ENCODE results near the gene TLR3. TPM values are rescaled to one million over a fixed set of nuclear protein-coding genes. Genes with fewer than 3 reads are reported as not detected.
"Not testable (repeated sequence)": the region's sequence is repeated elsewhere in the genome, so short reads cannot be mapped to it uniquely, and the experiment has no call there.

TLR3 gene
- total RNA-seq, 1 donor from 2014 or later: 0.41 TPM

DNA sequence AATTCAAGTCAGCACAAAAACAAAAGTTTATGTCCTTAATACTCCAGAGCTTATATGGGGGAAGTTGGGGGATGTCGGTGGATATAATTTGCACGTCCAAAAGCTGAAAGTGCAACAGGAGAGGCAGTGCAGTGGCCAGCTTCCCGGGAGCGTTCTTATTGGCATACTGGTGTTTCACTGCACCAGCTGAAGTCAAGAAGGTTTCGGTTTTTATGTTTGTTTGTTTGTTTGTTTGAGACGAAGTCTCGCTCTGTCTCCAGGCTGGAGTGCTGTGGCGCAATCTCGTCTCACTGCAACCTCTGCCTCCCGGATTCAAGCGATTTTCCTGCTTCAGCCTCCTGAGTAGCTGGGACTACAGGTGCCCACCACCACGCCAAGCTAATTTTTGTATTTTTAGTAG is 28.6 kb upstream of the TLR3 start:
- DNase-seq (ENCODE audit: low spot score in 2 of 2) (no peak), FAIRE-seq (no peak)

DNA sequence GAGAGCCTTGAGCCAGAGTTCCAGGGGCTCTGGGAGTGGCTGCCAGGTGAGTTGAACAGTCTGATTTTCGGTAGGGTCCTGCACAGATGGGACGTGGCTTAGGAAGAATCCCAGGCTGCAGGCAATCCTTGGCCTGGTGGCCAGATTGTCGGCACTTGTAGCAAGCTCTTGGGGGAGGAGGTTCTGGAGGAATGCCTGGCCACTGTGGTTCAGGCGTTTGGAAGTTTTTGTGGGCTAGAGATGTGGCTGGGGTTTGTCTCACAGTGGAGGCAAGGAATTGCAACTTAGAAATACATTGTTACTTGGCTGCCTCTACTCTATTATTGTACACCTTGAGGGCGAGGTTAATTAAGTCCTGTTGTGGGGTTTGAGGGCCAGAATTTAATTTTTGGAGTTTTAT is 21.5 kb upstream of the TLR3 start:
- not testable (repeated sequence) for DNase-seq (ENCODE audit: low spot score in 2 of 2)

DNA sequence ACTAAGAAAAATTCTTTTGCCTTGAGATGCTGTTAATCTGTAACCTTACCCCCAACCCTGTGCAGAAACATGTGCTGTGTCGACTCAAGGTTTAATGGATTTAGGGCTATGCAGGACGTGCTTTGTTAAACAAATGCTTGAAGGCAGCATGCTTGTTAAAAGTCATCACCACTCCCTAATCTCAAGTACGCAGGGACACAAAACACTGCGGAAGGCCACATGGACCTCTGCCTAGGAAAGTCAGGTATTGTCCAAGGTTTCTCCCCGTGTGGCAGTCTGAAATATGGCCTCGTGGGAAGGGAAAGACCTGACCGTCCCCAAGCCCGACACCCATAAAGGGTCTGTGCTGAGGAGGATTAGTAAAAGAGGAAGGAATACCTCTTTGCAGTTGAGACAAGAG is 18.8 kb upstream of the TLR3 start:
- not testable (repeated sequence) for FAIRE-seq

More for the DNA sequence above, 21.5 kb upstream of the TLR3 start:
- not testable (repeated sequence) for FAIRE-seq

DNA sequence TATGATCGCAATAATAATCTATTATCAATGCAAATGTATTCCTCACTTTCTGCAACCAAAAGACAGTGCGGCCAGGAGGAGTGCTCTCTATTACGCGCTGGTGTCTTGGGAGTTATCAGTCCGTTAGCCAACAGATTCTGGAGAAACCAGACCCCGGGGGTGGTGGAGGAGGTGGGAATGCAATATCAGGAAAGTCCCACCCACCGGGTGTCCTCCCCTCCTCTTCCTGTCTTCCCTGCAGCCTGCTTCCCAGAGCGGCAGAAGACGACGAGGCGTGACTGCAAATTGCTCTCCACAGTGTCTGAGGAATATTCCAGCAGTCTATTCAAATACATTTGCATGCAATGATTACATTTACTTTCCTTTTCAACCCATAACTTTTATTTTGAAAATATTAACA is 17.9 kb upstream of the TLR3 start:
- FAIRE-seq: no peak
- DNase-seq (ENCODE audit: low spot score in 2 of 2): no peak

More for the DNA sequence above, 18.8 kb upstream of the TLR3 start:
- DNase-seq (ENCODE audit: low spot score in 2 of 2): not testable (repeated sequence)

DNA sequence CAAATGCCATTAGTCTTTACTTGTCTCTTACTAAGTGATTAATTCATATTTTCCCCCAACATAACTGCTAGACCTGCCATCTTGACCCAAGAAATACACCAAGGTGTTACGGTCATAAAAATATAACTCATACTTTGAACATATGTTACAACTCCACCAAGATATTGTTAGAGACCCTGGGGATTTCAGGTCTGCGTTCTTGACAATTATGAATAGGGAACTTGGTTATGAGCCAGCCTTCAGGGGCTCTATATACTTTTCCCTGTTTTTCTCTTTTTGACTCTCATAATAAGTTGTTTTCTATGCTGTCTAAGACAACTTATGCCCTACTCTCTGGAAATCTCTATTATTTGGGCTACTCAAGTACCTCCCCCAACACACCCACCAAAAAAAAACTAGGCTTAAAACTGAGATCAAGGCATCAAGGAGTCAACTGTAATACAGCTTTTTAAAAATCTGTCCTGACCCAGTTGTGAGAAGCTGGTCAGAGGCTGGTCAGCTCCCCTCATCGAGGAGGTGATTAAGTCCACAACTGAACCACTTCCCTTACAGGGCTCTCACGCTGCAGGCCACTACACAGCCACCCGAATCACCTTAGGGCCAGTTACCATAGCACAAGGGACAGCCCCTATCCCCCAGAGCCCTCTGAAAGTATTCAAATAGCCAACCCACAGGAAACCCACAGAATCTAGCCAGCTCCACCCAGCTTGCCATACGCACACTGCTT is 10.5 kb upstream of the TLR3 start:
- DNase-seq (ENCODE audit: low spot score in 2 of 2): no peak
- FAIRE-seq: no peak

DNA sequence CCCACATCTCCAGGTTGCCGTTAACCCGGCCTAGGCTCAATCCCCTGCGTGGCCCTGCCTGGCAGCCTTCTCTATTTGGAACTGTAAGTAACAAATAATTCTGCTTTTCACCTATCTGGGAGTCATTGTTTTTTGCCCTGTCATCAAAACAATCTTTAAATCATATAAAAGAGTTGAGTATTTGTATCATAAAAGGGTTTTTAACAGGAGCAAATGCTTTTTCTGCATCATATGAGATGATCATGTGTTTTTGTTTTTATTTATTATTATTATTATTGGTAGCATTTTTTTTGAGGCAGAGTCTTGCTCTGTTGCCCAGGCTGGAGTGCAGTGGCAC is 10.0 kb upstream of the TLR3 start:
- FAIRE-seq (no peak), DNase-seq (ENCODE audit: low spot score in 2 of 2) (no peak)

DNA sequence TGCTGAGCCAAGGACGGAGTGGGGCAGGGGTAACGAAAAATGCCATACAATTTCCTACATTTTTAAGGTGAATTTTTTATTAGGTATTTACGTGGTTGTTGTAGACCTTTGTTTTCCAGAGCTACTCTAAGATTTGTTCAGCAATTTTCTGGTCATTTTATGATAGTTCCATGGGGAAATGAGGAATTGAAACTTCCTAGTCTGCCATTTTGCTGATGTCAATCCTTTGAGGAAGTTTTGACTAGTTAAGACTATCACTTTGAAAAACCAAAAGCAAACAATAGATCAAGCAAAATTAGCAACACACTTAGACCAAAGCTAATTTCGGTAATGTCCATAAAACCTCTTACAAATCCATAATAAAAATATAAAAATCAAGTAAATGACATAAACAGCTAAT is 7.0 kb upstream of the TLR3 start:
- DNase-seq (ENCODE audit: low spot score in 2 of 2): no peak
- no peak for FAIRE-seq

DNA sequence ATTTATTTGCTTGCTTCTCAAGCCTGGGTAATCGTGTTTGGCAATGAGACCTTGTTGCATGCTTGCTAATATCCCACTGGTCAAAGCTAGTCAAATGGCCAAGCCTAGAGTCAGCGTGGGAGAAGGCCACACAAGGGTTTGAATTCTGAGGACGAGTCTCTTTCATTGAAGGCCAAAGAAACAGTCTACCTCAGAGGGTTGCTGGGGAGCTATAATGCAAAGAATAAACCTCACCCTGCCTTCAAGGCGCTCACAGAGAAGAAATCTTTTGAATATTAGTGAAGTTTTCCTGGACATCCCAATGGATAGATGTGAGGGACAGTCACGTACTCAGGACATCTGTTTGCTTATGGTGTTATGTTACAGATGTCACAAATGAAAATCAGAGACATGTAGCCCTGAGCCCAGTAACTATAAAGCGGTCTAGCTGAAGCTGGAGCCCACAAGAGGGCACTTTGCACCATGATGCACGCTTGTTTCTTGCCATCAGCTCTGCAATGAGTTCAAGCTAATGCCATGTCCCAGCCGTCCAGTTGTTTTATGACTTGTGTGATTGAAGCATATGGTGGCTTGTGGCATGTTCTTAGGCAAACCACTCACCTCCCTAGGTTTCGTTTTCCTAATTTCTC is 1.1 kb upstream of the TLR3 start:
- FAIRE-seq (peak; percentile 28), DNase-seq (ENCODE audit: low spot score in 2 of 2) (no peak)

DNA sequence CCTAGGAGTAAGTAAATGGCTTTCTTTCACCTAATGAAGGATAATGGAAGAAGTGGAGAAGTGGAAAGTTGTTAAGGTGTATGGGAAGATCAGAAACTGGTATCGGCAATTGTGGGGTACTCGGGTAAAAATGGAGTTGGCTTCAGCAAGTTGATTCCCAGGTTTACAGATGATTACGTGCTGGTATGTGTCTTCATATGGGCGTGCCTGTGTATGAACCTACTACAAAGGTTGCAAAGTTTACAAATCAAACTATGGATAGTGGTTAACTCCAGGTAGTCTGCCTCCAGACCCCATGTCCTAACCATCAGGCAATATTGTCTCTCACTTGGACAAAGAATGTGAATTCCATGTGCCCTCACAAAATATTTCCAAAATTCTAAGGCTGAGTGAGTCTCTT is 773 bp downstream of the TLR3 start:
- DNase-seq (ENCODE audit: low spot score in 2 of 2): no peak
- no peak for FAIRE-seq

DNA sequence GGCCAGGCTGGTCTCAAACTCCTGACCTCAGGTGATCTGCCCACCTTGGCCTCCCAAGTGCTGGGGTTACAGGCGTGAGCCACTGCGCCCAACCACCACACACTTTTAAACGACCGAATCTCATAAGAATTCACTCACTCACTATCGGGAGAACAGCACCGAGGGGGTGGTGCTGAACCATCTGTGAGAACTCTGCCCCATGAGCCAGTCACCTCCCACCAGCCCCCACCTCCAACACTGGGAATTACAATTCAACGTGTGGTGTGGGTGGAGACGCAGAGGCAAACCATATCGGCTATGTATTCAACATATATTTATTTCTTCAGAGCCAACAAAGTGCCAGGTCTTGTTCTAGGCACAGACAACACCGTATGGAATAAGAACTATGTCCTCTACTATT is 3.6 kb downstream of the TLR3 start:
- DNase-seq (ENCODE audit: low spot score in 2 of 2) (no peak), FAIRE-seq (no peak)

DNA sequence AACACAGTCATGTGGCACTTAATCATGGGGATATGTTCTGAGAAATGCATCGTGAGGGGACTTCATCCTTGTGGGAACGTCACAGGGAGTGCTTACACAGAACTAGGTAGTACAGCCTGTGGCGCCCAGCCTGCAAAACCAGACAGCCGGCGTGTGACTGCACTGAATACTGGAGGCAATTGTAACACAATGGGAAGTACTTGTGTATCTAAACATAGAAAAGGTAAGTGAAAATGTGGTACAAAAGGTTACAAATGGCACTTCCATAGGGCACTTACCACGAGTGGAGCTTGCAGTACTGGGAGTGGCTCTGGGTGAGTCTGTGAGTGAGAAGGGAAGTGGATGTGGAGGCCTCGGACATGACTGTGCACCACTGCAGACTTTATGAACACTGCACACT is 5.2 kb downstream of the TLR3 start:
- FAIRE-seq (no peak), DNase-seq (ENCODE audit: low spot score in 2 of 2) (no peak)

DNA sequence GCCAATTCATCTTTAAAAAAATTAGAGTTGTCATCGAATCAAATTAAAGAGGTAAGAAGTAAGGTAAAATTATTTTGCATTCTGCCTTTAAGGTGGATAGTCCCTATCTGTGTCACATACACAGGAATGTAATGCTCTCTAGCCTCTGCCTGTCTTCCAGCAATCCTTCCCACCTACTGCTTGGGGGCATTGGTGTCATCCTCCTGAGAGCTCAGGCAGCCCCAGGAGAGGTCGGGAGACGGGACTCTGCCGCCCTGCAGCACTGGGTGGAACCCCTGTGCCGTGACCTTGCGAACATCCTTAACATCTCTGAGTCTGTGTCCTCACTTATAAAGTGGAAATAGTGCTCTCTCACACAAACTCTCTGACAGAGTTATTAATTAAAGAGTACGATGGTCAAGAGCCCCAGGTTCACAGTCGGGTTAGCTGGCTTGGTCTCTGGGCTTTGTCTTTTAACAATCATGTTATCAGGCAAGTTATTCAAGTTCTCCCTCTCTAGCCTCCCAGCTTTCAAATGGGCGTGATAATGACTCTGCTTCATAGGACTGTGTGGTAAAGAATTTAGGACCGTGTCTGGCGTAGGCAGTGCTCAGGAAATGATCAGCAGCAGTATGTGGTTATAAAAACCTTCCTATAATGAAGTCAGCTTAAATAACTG is 10.2 kb downstream of the TLR3 start:
- no peak for FAIRE-seq
- no peak for DNase-seq (ENCODE audit: low spot score in 2 of 2)

DNA sequence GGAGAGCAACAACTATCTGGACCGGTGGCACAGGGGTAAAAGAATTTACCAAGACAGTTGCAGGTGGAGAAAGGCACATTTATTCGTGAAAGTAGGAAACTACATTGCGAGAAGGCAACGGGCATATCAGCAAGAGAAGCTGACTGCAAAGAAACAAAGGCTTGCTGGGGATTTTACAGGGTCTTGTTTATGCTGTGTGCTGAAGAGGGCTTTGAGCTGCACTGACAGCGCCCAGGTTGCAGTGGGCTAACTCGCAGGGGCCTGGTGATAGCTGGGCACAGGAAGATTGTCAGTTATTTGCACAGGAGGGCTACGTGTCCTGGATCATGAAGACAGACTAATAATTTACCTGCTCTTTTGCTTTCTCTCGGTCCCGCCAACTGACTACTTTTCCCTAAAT is 10.7 kb downstream of the TLR3 start:
- no peak for FAIRE-seq
- no peak for DNase-seq (ENCODE audit: low spot score in 2 of 2)

DNA sequence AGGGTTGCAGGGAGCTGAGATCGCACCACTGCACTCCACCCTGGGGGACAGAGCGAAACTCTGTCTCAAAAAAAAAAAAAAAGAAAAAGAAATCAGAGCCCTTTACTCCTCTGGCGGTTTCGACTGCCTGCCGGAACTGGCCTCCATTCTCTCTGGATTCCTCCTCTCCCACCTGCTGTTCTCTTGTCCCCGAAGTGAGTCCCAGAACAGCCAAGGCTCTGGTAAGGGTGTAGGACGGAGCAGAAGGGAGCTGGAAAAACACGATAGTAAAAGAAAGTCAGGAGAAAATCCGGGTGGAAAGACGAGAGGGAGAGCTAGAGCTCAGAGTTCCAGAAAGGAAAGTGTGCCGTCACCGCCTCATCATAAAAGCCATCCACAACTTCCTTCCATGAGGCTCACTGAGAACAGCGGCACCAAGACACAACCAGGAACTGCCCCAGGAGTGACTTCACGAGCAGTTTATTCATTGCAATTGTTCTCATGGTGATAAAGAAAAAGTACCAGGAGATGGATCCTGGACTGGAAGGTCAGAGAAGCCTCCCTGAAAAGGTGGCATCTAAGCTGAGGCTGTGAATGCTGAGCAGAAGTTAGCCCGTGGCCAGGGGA is 12.3 kb downstream of the TLR3 start:
- DNase-seq (ENCODE audit: low spot score in 2 of 2): no peak
- FAIRE-seq: no peak

DNA sequence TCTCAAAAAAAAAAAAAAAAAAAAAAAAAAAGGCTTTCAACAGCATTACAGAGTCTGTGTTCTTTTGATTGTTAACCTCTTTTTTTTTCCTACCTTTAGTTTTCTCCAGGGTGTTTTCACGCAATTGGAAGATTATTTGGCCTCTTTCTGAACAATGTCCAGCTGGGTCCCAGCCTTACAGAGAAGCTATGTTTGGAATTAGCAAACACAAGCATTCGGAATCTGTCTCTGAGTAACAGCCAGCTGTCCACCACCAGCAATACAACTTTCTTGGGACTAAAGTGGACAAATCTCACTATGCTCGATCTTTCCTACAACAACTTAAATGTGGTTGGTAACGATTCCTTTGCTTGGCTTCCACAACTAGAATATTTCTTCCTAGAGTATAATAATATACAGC is 13.3 kb downstream of the TLR3 start:
- DNase-seq (ENCODE audit: low spot score in 2 of 2) (no peak), FAIRE-seq (no peak)

DNA sequence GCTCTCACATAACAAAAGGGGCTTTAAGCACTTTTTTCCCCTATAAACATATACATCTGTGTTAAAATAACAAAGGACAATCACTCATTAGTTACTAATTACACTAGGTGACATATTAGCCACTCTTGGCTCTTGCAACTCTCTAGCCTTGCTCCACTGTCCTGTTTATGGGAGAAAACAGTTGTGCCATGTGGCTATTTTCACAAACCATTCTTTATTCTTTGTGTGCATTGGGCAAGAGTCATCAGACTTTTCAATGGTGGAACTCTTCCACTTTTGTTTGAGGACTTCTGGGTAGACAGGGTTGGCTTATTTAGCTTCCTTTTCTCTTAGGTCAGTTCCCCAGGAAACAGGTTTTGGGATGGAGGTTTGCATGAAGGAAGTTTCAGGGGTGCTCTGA is 19.6 kb downstream of the TLR3 start:
- FAIRE-seq: no peak
- no peak for DNase-seq (ENCODE audit: low spot score in 2 of 2)

DNA sequence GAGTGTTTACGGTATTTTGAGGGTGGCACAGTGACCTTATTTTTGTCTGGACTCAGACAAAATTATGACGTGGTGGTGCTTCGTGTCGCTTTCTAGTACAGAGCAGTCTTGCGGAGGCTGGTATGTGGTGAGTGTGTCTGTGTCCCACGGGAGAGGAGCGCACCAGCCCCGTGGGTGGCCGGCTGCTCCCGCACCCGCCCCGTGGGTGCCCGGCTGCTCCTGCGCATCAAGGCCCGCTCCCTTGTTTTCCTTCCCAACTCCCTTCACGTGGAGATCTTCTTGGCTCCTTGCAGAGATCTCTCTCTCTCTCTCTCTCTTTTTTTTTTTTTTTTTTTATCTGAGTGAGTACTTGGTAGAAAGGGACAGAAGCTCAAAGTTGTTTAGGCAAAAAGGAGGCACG is 23.3 kb downstream of the TLR3 start:
- DNase-seq (ENCODE audit: low spot score in 2 of 2) (no peak), FAIRE-seq (no peak)

DNA sequence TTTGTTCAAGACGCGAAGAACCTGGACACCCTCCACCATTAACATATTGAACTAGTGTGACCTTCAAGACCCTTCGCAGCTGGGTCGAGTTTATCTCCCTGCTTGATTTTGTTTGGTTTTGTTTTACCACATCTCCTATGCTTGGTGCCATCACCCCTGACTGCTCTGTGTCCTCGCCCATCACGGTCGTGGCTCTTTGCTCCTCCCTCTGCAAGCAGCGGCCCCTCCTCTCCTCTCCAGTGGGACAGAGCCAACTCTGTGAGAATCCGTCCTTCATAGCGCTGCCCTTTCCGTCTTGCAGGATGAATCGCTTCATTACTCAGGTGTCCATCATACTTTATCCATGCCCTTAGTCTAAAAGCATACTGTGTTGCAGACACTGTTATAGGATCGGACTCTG is 26.4 kb downstream of the TLR3 start:
- FAIRE-seq (no peak), DNase-seq (ENCODE audit: low spot score in 2 of 2) (no peak)

DNA sequence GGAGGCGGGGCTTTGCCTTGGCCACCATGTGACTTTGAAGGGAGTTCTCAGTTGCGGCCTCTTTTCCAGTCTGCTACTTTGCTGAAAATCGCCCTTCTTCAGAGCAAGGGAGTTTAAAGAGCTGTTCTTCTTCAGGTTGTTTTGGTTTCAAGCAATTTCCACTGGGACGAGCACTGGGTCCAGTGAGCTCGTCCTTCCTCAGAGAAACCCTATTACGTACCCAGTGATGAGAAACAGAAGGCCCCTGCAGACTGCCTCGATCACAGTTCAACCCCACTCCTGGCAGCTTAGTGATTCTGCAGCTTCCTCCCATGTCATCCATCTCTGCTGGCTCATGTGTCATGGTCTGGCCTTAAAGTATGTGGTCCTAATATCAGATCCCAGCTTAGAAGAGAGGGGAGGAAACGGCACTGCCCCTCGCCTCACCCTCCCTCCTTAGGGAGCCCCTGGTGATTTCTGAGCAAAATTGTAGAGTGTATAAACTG is 27.8 kb downstream of the TLR3 start:
- FAIRE-seq: no peak
- no peak for DNase-seq (ENCODE audit: low spot score in 2 of 2)

DNA sequence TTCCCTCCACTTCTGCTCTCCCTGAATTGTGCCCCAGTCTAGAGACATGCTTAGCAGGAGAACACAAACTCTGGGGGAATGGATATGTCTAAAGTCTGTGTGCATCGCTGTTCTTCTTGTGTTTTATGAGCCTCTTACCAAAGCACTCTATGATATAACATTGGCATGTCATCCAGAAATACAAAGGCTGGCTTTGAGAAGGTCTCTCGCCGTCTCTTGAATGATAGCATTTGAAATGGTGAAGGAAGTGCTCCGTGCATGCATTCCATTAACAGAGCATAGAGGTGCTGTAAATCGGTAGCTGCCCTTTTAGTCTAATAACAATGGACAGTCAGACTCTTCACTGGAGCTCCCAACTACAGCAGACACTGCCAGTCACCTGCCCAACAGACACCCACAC is 28.4 kb downstream of the TLR3 start:
- DNase-seq (ENCODE audit: low spot score in 2 of 2): no peak
- no peak for FAIRE-seq

DNA sequence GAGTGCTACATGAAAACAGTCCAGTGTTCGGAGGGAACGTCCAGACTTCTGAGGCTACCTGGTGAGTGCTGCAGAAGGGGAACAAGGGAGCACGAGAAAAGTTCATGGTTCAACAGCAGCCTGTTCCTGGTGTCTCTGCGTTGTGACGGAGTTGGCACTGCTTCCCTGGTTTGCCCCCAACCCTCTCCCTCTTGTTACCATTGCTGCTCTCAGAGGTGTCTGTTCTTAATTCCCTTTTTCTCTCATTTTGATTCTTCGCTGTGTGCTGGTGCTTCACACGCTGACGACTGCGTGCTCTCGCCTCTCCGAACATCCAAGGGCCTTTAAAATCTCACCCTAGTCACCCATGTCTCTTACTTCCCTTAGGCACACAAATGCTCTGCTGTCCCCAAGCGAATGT is 34.0 kb downstream of the TLR3 start:
- FAIRE-seq: no peak
- no peak for DNase-seq (ENCODE audit: low spot score in 2 of 2)
